K562 (cell line): ENCODE measurements around the gene S100A2. TPM values are rescaled to one million over a fixed set of nuclear protein-coding genes. Genes with fewer than 3 reads are reported as not detected.
A peak's percentile ranks its signal among the peaks of the same experiment; 100 is the strongest.

ENCODE experiments used
- BCL6 ChIP-seq: fragments of 250-450 bp; sonication (Bioruptor Pico); IDR thresholded peaks from 2 replicates; pipeline ENCODE4 v1.4.0; 2020
- CBX5 ChIP-seq: IDR thresholded peaks from 2 replicates; pipeline ENCODE4 v1.6.1; 2014; ENCODE audit warnings: low read depth, borderline replicate concordance
- CHD2 ChIP-seq: IDR thresholded peaks from 2 replicates; pipeline ENCODE4 v1.6.1; 2011; ENCODE audit warnings: low read depth, low read length
- KLF13 ChIP-seq: fragments of 450-650 bp; IDR thresholded peaks from 2 replicates; pipeline ENCODE4 v1.6.1; 2016; ENCODE audit warnings: missing genetic modification characterization, low read depth, mild to moderate bottlenecking, missing compliant biosample characterization, moderate library complexity, borderline replicate concordance
- NEUROD1 ChIP-seq: fragments of 150-350 bp; IDR thresholded peaks from 2 replicates; pipeline ENCODE4 v1.6.1; 2014; ENCODE audit warnings: borderline replicate concordance, low read length, low read depth; ENCODE audit not compliant: partially characterized antibody
- NFRKB ChIP-seq: fragments of 450-650 bp; IDR thresholded peaks from 2 replicates; pipeline ENCODE4 v1.6.1; 2016; ENCODE audit warnings: low read depth
- NR2C2 ChIP-seq, 2 experiments: fragments of 200-800 bp in 1 of 2; sonication (Bioruptor generic) in 1 of 2; sonication (generic) in 1 of 2; formaldehyde crosslinking in 1 of 2; IDR thresholded peaks; 2 replicates each; pipeline versions ENCODE4 v1.6.1 to v1.8.0; 2016 to 2022; ENCODE audit warnings: mild to moderate bottlenecking in 1 of 2, missing compliant biosample characterization in 1 of 2, missing genetic modification characterization in 1 of 2, missing genetic modification reagents in 1 of 2
- RBM22 ChIP-seq: fragments of 200-400 bp; formaldehyde crosslinking; IDR thresholded peaks from 2 replicates; pipeline ENCODE4 v1.6.1; 2018; ENCODE audit warnings: low read length, low read depth; ENCODE audit not compliant: poor library complexity, severe bottlenecking
- STAG1 ChIP-seq: sonication (generic); formaldehyde crosslinking; IDR thresholded peaks from 2 replicates; pipeline ENCODE4 v1.5.0; 2020; ENCODE audit warnings: missing genetic modification reagents, borderline replicate concordance
- ZNF140 ChIP-seq: fragments of 250-450 bp; sonication (Bioruptor Pico); IDR thresholded peaks from 2 replicates; pipeline ENCODE4 v1.8.0; 2021; ENCODE audit warnings: moderate library complexity, mild to moderate bottlenecking, inconsistent platforms
- ZNF263 ChIP-seq: sonication (generic); formaldehyde crosslinking; IDR thresholded peaks from 2 replicates; pipeline ENCODE4 v1.8.0; 2022; ENCODE audit warnings: mild to moderate bottlenecking, missing genetic modification reagents, borderline replicate concordance
- ZNF384 ChIP-seq: IDR thresholded peaks from 2 replicates; pipeline ENCODE4 v1.6.1; 2012; ENCODE audit warnings: low read depth, low read length, improper control_type of control experiment
- ZNF57 ChIP-seq: fragments of 450-650 bp; formaldehyde crosslinking; IDR thresholded peaks from 2 replicates; pipeline ENCODE4 v1.4.0; 2020; ENCODE audit warnings: mild to moderate bottlenecking, moderate library complexity
- ZNF75A ChIP-seq: fragments of 450-650 bp; formaldehyde crosslinking; IDR thresholded peaks from 2 replicates; pipeline ENCODE4 v1.4.0; 2020; ENCODE audit warnings: mild to moderate bottlenecking
- polyA plus RNA-seq, 8 experiments: library from polyadenylated mRNA; depleted of rRNA in 4 of 8; stranded (reverse) in 5 of 8; unstranded in 3 of 8; fragments of >200 nt; fragmentation: Nextera tagmentation in 2 of 8; fragmentation: Illumina TruSeq in 1 of 8; extraction: Ambion mirVana in 2 of 8; extraction: Trizol in 1 of 8; gene quantifications; 2 replicates each; pipeline versions ENCODE4 v1.2.1 to v1.2.3, GENCODE V29; 2011 to 2014; ENCODE audit warnings: inconsistent platforms in 1 of 8, missing spikeins in 1 of 8
- total RNA-seq, 7 experiments: library from RNA; depleted of rRNA in 6 of 7; stranded (reverse); fragments of >200 nt in 6 of 7; fragmentation: Illumina TruSeq in 2 of 7; extraction: Trizol in 2 of 7; gene quantifications; 2 replicates each; pipeline versions ENCODE4 v1.2.1 to v1.2.3, GENCODE V29; 2011 to 2021; ENCODE audit warnings: low replicate concordance in 1 of 7
- TF ChIP-seq, protein P1 (sequence below): fragments of 250-450 bp; sonication (Bioruptor Pico); IDR thresholded peaks from 2 replicates; pipeline ENCODE4 v1.4.0; 2020
- TF ChIP-seq, protein P2 (sequence below): fragments of 250-450 bp; sonication (Bioruptor Pico); IDR thresholded peaks from 2 replicates; pipeline ENCODE4 v1.8.0; 2021; ENCODE audit warnings: moderate library complexity, mild to moderate bottlenecking, inconsistent platforms
- TF ChIP-seq, protein P3 (sequence below), 2 experiments: fragments of 250-450 bp in 1 of 2; fragments of 450-650 bp in 1 of 2; sonication (Bioruptor Pico) in 1 of 2; IDR thresholded peaks; 2 replicates each; pipeline versions ENCODE4 v1.6.1 to v1.8.0; 2016 to 2021; ENCODE audit warnings: mild to moderate bottlenecking in 2 of 2, moderate library complexity in 2 of 2, missing compliant biosample characterization in 1 of 2, missing genetic modification characterization in 1 of 2
- TF ChIP-seq, protein P4 (sequence below): conservative IDR thresholded peaks from 2 replicates; pipeline ENCODE4 v1.6.1; 2011; ENCODE audit warnings: low read depth, mild to moderate bottlenecking, low read length; ENCODE audit not compliant: control insufficient read depth
- TF ChIP-seq, protein P5 (sequence below), 2 experiments: fragments of 450-650 bp in 1 of 2; sonication (generic) in 1 of 2; formaldehyde crosslinking in 1 of 2; IDR thresholded peaks in 1 of 2; conservative IDR thresholded peaks in 1 of 2; 2 replicates each; pipeline versions ENCODE4 v1.6.1 to v1.8.1; 2016 to 2023; ENCODE audit warnings: mild to moderate bottlenecking in 2 of 2, moderate library complexity in 2 of 2, inconsistent platforms in 1 of 2, missing genetic modification reagents in 1 of 2

S100A2 gene
- total and polyA plus RNA-seq, 9 of the 15 experiments (the other 6 are each of a cell fraction or from before 2014, with no cell fraction given) = 0.28 to 0.65 (median 0.44) TPM; not detected in 4

DNA sequence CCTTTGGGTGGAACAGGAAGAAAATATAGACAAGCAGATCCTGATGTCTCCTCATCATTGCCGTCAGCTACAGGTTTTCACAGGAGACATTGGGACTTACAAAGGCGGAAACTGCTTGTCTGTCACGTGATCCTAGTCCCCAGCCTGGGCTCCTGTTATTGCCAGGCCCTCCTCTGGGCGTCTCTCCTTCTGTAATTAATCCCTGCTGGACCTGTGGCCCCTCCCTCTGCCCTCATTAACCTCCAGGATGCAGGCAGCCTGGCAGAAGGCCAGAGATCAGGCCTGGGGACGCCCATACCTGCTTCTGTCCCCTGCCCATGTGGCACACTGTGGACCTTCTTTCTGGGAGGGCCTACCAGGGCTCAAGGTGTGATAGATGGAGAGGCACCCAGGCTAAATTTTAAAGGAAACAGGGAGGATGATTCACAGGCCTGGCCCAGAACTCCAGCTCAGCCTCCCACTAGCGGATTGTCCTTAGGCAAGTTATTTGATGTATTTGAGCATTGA, 27.3 kb downstream of the S100A2 start (continued):
- TF ChIP-seq NR2C2 (CRISPR knock-in tag; IDR thresholded peaks at IDR 0.05) = no peak
- TF ChIP-seq NR2C2 (tag; IDR thresholded peaks at IDR 0.05) = peak; percentile 31; the same call in 1 of the 2 replicates
- TF ChIP-seq, protein P1, sequence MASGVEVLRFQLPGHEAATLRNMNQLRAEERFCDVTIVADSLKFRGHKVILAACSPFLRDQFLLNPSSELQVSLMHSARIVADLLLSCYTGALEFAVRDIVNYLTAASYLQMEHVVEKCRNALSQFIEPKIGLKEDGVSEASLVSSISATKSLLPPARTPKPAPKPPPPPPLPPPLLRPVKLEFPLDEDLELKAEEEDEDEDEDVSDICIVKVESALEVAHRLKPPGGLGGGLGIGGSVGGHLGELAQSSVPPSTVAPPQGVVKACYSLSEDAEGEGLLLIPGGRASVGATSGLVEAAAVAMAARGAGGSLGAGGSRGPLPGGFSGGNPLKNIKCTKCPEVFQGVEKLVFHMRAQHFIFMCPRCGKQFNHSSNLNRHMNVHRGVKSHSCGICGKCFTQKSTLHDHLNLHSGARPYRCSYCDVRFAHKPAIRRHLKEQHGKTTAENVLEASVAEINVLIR (CRISPR knock-in tag) = no peak
- no peak for TF ChIP-seq CBX5
- TF ChIP-seq, protein P2, sequence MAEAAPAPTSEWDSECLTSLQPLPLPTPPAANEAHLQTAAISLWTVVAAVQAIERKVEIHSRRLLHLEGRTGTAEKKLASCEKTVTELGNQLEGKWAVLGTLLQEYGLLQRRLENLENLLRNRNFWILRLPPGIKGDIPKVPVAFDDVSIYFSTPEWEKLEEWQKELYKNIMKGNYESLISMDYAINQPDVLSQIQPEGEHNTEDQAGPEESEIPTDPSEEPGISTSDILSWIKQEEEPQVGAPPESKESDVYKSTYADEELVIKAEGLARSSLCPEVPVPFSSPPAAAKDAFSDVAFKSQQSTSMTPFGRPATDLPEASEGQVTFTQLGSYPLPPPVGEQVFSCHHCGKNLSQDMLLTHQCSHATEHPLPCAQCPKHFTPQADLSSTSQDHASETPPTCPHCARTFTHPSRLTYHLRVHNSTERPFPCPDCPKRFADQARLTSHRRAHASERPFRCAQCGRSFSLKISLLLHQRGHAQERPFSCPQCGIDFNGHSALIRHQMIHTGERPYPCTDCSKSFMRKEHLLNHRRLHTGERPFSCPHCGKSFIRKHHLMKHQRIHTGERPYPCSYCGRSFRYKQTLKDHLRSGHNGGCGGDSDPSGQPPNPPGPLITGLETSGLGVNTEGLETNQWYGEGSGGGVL = no peak
- no peak for TF ChIP-seq CHD2
- TF ChIP-seq, protein P3, sequence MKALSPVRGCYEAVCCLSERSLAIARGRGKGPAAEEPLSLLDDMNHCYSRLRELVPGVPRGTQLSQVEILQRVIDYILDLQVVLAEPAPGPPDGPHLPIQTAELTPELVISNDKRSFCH (CRISPR knock-in tag; IDR thresholded peaks at IDR 0.05) = no peak
- TF ChIP-seq, protein P3 (tag; IDR thresholded peaks at IDR 0.05) = no peak
- TF ChIP-seq, protein P4, sequence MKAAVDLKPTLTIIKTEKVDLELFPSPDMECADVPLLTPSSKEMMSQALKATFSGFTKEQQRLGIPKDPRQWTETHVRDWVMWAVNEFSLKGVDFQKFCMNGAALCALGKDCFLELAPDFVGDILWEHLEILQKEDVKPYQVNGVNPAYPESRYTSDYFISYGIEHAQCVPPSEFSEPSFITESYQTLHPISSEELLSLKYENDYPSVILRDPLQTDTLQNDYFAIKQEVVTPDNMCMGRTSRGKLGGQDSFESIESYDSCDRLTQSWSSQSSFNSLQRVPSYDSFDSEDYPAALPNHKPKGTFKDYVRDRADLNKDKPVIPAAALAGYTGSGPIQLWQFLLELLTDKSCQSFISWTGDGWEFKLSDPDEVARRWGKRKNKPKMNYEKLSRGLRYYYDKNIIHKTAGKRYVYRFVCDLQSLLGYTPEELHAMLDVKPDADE = no peak
- TF ChIP-seq RBM22 = no peak
- no peak for TF ChIP-seq NEUROD1
- TF ChIP-seq, protein P5, sequence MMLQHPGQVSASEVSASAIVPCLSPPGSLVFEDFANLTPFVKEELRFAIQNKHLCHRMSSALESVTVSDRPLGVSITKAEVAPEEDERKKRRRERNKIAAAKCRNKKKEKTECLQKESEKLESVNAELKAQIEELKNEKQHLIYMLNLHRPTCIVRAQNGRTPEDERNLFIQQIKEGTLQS (IDR thresholded peaks at IDR 0.05) = no peak
- TF ChIP-seq, protein P5 (CRISPR knock-in tag; conservative IDR thresholded peaks at IDR 0.05) = no peak
- no peak for TF ChIP-seq ZNF263 (CRISPR knock-in tag)
- no peak for TF ChIP-seq ZNF57 (CRISPR knock-in tag)
- no peak for TF ChIP-seq ZNF75A (CRISPR knock-in tag)
- no peak; the same call in 1 of the 2 replicates for TF ChIP-seq NFRKB
- TF ChIP-seq ZNF140 (CRISPR knock-in tag) = no peak
- no peak for TF ChIP-seq KLF13 (tag)
- TF ChIP-seq BCL6 (CRISPR knock-in tag) = no peak
- no peak for TF ChIP-seq STAG1
- TF ChIP-seq ZNF384 = no peak
